Measurements from ENCODE around the gene SWT1.

The SWT1 gene

GRCh38 chr1:185267301-185267700, 110.3 kb downstream of the SWT1 start:
- no CpG with 5 or more reads among the region's 3 CpGs for WGBS (ENCODE audit: extremely low coverage, insufficient coverage, insufficient read length)
- Histone ChIP-seq H3K27me3 (ENCODE audit: insufficient read depth, low read length) (no peaks in the 10 kb centered on the region), H3K27ac (ENCODE audit: low read depth, low read length) (no peak overlapping the region), H4K8ac (ENCODE audit: low read depth, low read length) (no peak overlapping the region), H3K4me1 (ENCODE audit: control insufficient read depth in 1 of 2, insufficient read depth in 2 of 2, low read length in 2 of 2) (no peaks in the 10 kb centered on the region), H2BK5ac (ENCODE audit: low read depth, low read length, poor library complexity) (no peak overlapping the region), H3K9me3 (ENCODE audit: insufficient read depth, low read depth, low read length) (no peaks in the 10 kb centered on the region), H2AK5ac (ENCODE audit: low read length) (no peak overlapping the region), H3K9ac (ENCODE audit: low read length) (no peak overlapping the region), H3K23ac (ENCODE audit: low read length) (no peak overlapping the region), H3K18ac (ENCODE audit: low read length) (no peak overlapping the region), H2BK12ac (ENCODE audit: low read length) (no peak overlapping the region), H2BK120ac (ENCODE audit: insufficient read depth, low read length, poor library complexity) (no peak overlapping the region), H3K4me2 (ENCODE audit: low read length) (no peak overlapping the region), H2AFZ (ENCODE audit: insufficient read depth, low read length, poor library complexity) (no peak overlapping the region), H4K12ac (ENCODE audit: low read depth, low read length) (no peak overlapping the region), H3K4me3 (ENCODE audit: low read depth, low read length) (no peak overlapping the region), H3K4ac (ENCODE audit: low read depth, low read length) (no peak overlapping the region), H3K79me1 (ENCODE audit: low read length) (no peaks in the 10 kb centered on the region), H3K14ac (ENCODE audit: low read length) (no peak overlapping the region), H3K36me3 (ENCODE audit: control insufficient read depth in 1 of 2, insufficient read depth in 2 of 2, low read length in 2 of 2) (no peaks in the 10 kb centered on the region), H4K91ac (ENCODE audit: low read depth, low read length) (no peak overlapping the region), H3K79me2 (ENCODE audit: control insufficient read depth, insufficient read depth, low read length, poor library complexity) (no peaks in the 10 kb centered on the region)
- no peak for DNase-seq

GRCh38 chr1:185267701-185268100, 110.7 kb downstream of the SWT1 start:
- H3K14ac ChIP-seq (ENCODE audit: low read length) = no peak overlapping the region
- no peak overlapping the region for H2AK5ac ChIP-seq (ENCODE audit: low read length)
- no peak overlapping the region for H3K23ac ChIP-seq (ENCODE audit: low read length)
- H2BK5ac ChIP-seq (ENCODE audit: low read depth, low read length, poor library complexity) = no peak overlapping the region
- no peaks in the 10 kb centered on the region for H3K36me3 ChIP-seq (ENCODE audit: control insufficient read depth in 1 of 2, insufficient read depth in 2 of 2, low read length in 2 of 2)
- H4K91ac ChIP-seq (ENCODE audit: low read depth, low read length) = no peak overlapping the region
- DNase-seq = no peak
- no peaks in the 10 kb centered on the region for H3K4me1 ChIP-seq (ENCODE audit: control insufficient read depth in 1 of 2, insufficient read depth in 2 of 2, low read length in 2 of 2)
- H3K9me3 ChIP-seq (ENCODE audit: insufficient read depth, low read depth, low read length) = no peaks in the 10 kb centered on the region
- H2BK12ac ChIP-seq (ENCODE audit: low read length) = no peak overlapping the region
- H3K79me2 ChIP-seq (ENCODE audit: control insufficient read depth, insufficient read depth, low read length, poor library complexity) = no peaks in the 10 kb centered on the region
- no peak overlapping the region for H4K8ac ChIP-seq (ENCODE audit: low read depth, low read length)
- H3K4me2 ChIP-seq (ENCODE audit: low read length) = no peak overlapping the region
- H3K27me3 ChIP-seq (ENCODE audit: insufficient read depth, low read length) = no peaks in the 10 kb centered on the region
- no peak overlapping the region for H3K4me3 ChIP-seq (ENCODE audit: low read depth, low read length)
- no peak overlapping the region for H3K27ac ChIP-seq (ENCODE audit: low read depth, low read length)
- H3K9ac ChIP-seq (ENCODE audit: low read length) = no peak overlapping the region
- H4K12ac ChIP-seq (ENCODE audit: low read depth, low read length) = no peak overlapping the region
- no peak overlapping the region for H3K4ac ChIP-seq (ENCODE audit: low read depth, low read length)
- no peak overlapping the region for H3K18ac ChIP-seq (ENCODE audit: low read length)
- no peak overlapping the region for H2AFZ ChIP-seq (ENCODE audit: insufficient read depth, low read length, poor library complexity)
- H2BK120ac ChIP-seq (ENCODE audit: insufficient read depth, low read length, poor library complexity) = no peak overlapping the region
- H3K79me1 ChIP-seq (ENCODE audit: low read length) = no peaks in the 10 kb centered on the region

GRCh38 chr1:185268352-185268751, 111.4 kb downstream of the SWT1 start:
- Histone ChIP-seq H4K91ac (ENCODE audit: low read depth, low read length) (no peak overlapping the region), H2BK5ac (ENCODE audit: low read depth, low read length, poor library complexity) (no peak overlapping the region), H3K36me3 (ENCODE audit: control insufficient read depth in 1 of 2, insufficient read depth in 2 of 2, low read length in 2 of 2) (no peaks in the 10 kb centered on the region), H3K9ac (ENCODE audit: low read length) (no peak overlapping the region), H3K4ac (ENCODE audit: low read depth, low read length) (no peak overlapping the region), H2AFZ (ENCODE audit: insufficient read depth, low read length, poor library complexity) (no peak overlapping the region), H4K12ac (ENCODE audit: low read depth, low read length) (no peak overlapping the region), H3K4me3 (ENCODE audit: low read depth, low read length) (no peak overlapping the region), H2BK12ac (ENCODE audit: low read length) (no peak overlapping the region), H2BK120ac (ENCODE audit: insufficient read depth, low read length, poor library complexity) (no peak overlapping the region), H3K79me2 (ENCODE audit: control insufficient read depth, insufficient read depth, low read length, poor library complexity) (no peaks in the 10 kb centered on the region), H3K9me3 (ENCODE audit: insufficient read depth, low read depth, low read length) (no peaks in the 10 kb centered on the region), H3K18ac (ENCODE audit: low read length) (no peak overlapping the region), H3K79me1 (ENCODE audit: low read length) (no peaks in the 10 kb centered on the region), H3K27me3 (ENCODE audit: insufficient read depth, low read length) (no peaks in the 10 kb centered on the region), H4K8ac (ENCODE audit: low read depth, low read length) (no peak overlapping the region), H3K23ac (ENCODE audit: low read length) (no peak overlapping the region), H3K4me1 (ENCODE audit: control insufficient read depth in 1 of 2, insufficient read depth in 2 of 2, low read length in 2 of 2) (no peaks in the 10 kb centered on the region), H3K14ac (ENCODE audit: low read length) (no peak overlapping the region), H3K4me2 (ENCODE audit: low read length) (no peak overlapping the region), H2AK5ac (ENCODE audit: low read length) (no peak overlapping the region), H3K27ac (ENCODE audit: low read depth, low read length) (no peak overlapping the region)
- no CpG with 5 or more reads among the region's 2 CpGs for WGBS (ENCODE audit: extremely low coverage, insufficient coverage, insufficient read length)
- DNase-seq = no peak

DNA sequence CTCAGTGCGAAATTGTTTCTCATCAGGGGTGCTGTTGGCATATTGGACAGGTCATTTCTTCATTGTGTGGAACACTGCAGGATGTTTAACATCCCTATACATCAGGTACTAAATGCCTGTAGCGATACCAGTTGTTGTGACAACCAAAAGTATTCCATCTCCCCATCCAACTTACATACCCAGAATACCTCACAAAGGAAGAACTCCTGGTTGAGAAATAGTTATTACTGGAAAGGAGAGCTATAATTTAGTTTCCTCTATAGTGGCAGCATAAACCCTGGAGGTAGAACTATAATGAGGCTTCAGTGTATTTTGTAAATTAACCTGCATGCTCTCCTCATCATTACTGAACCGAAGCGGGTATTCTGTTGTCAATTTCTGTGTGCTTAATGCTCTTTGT, 115.0 kb downstream of the SWT1 start:
- Histone ChIP-seq H2BK12ac (ENCODE audit: low read length) (no peak overlapping the region), H3K9ac (ENCODE audit: low read length) (no peak overlapping the region), H3K27ac (ENCODE audit: low read depth, low read length) (no peak overlapping the region), H4K12ac (ENCODE audit: low read depth, low read length) (no peak overlapping the region), H2BK120ac (ENCODE audit: insufficient read depth, low read length, poor library complexity) (no peak overlapping the region), H3K27me3 (ENCODE audit: insufficient read depth, low read length) (no peaks in the 10 kb centered on the region), H3K79me2 (ENCODE audit: control insufficient read depth, insufficient read depth, low read length, poor library complexity) (no peaks in the 10 kb centered on the region), H2BK5ac (ENCODE audit: low read depth, low read length, poor library complexity) (no peak overlapping the region), H3K79me1 (ENCODE audit: low read length) (no peaks in the 10 kb centered on the region), H3K9me3 (ENCODE audit: insufficient read depth, low read depth, low read length) (no peaks in the 10 kb centered on the region), H3K36me3 (ENCODE audit: control insufficient read depth in 1 of 2, insufficient read depth in 2 of 2, low read length in 2 of 2) (no peaks in the 10 kb centered on the region), H4K91ac (ENCODE audit: low read depth, low read length) (no peak overlapping the region), H2AK5ac (ENCODE audit: low read length) (no peak overlapping the region), H3K4me1 (ENCODE audit: control insufficient read depth in 1 of 2, insufficient read depth in 2 of 2, low read length in 2 of 2) (no peaks in the 10 kb centered on the region), H2AFZ (ENCODE audit: insufficient read depth, low read length, poor library complexity) (no peak overlapping the region), H4K8ac (ENCODE audit: low read depth, low read length) (no peak overlapping the region), H3K23ac (ENCODE audit: low read length) (no peak overlapping the region), H3K4ac (ENCODE audit: low read depth, low read length) (no peak overlapping the region), H3K4me2 (ENCODE audit: low read length) (no peak overlapping the region), H3K18ac (ENCODE audit: low read length) (no peak overlapping the region), H3K14ac (ENCODE audit: low read length) (no peak overlapping the region), H3K4me3 (ENCODE audit: low read depth, low read length) (no peak overlapping the region)
- peak; percentile 47 to 87 for DNase-seq
- WGBS (ENCODE audit: extremely low coverage, insufficient coverage, insufficient read length) = no CpG with 5 or more reads among the region's 4 CpGs

- no peak for DNase-seq
- no peaks in the 10 kb centered on the region for H3K79me2 ChIP-seq (ENCODE audit: control insufficient read depth, insufficient read depth, low read length, poor library complexity)
- H2AFZ ChIP-seq (ENCODE audit: insufficient read depth, low read length, poor library complexity) = no peak overlapping the region
- peaks cover 0 to 3% of the 10 kb centered on the region in 2 experiments for H3K4me1 ChIP-seq (ENCODE audit: control insufficient read depth in 1 of 2, insufficient read depth in 2 of 2, low read length in 2 of 2)
- H3K27me3 ChIP-seq (ENCODE audit: insufficient read depth, low read length) = no peaks in the 10 kb centered on the region
- no peak overlapping the region for H2BK12ac ChIP-seq (ENCODE audit: low read length)
- H3K27ac ChIP-seq (ENCODE audit: low read depth, low read length) = no peak overlapping the region
- no peak overlapping the region for H2AK5ac ChIP-seq (ENCODE audit: low read length)
- no peak overlapping the region for H3K23ac ChIP-seq (ENCODE audit: low read length)
- H3K18ac ChIP-seq (ENCODE audit: low read length) = no peak overlapping the region
- H3K9me3 ChIP-seq (ENCODE audit: insufficient read depth, low read depth, low read length) = no peaks in the 10 kb centered on the region
- H2BK5ac ChIP-seq (ENCODE audit: low read depth, low read length, poor library complexity) = no peak overlapping the region
- no peak overlapping the region for H3K14ac ChIP-seq (ENCODE audit: low read length)
- peaks cover 2% of the 10 kb centered on the region for H3K79me1 ChIP-seq (ENCODE audit: low read length)
- H4K91ac ChIP-seq (ENCODE audit: low read depth, low read length) = no peak overlapping the region
- no peak overlapping the region for H2BK120ac ChIP-seq (ENCODE audit: insufficient read depth, low read length, poor library complexity)
- no peak overlapping the region for H3K4me2 ChIP-seq (ENCODE audit: low read length)
- no peak overlapping the region for H3K4me3 ChIP-seq (ENCODE audit: low read depth, low read length)
- no peak overlapping the region for H4K12ac ChIP-seq (ENCODE audit: low read depth, low read length)
- H4K8ac ChIP-seq (ENCODE audit: low read depth, low read length) = no peak overlapping the region
- H3K4ac ChIP-seq (ENCODE audit: low read depth, low read length) = no peak overlapping the region
- H3K9ac ChIP-seq (ENCODE audit: low read length) = no peak overlapping the region
- H3K36me3 ChIP-seq (ENCODE audit: control insufficient read depth in 1 of 2, insufficient read depth in 2 of 2, low read length in 2 of 2) = no peaks in the 10 kb centered on the region
These were observed 122.6 kb downstream of the SWT1 start for GRCh38 chr1:185279571-185279970.
